GM12873 (cell line): ENCODE data around the gene NOX5.

ENCODE experiments used
- CTCF ChIP-seq: IDR thresholded peaks from 2 replicates; pipeline ENCODE4 v1.5.1; 2012; ENCODE audit warnings: low read depth, mild to moderate bottlenecking, moderate library complexity, low read length, control low read depth; ENCODE audit not compliant: insufficient read depth; ENCODE audit errors: missing control alignments

NOX5 gene

GRCh38 chr15:69013726-69014406 lies 629 bp upstream of the NOX5 start:
- TF ChIP-seq CTCF: no peak

- no peak for TF ChIP-seq CTCF
Observed at GRCh38 chr15:69015591-69015990, 1.1 kb downstream of the NOX5 start.

- TF ChIP-seq CTCF: no peak
Observed at GRCh38 chr15:69016021-69016595, 1.6 kb downstream of the NOX5 start.

GRCh38 chr15:69017978-69018377 lies 3.5 kb downstream of the NOX5 start:
- no peak for TF ChIP-seq CTCF

GRCh38 chr15:69018951-69019350 lies 4.5 kb downstream of the NOX5 start:
- TF ChIP-seq CTCF: no peak

- no peak for TF ChIP-seq CTCF
Observed at GRCh38 chr15:69021895-69022294, 7.4 kb downstream of the NOX5 start.

GRCh38 chr15:69025320-69025719 lies 10.8 kb downstream of the NOX5 start:
- no peak for TF ChIP-seq CTCF
